Neural cell (in vitro differentiated cells): ENCODE measurements around the gene PLEKHA5. TPM values are rescaled to one million over a fixed set of nuclear protein-coding genes. Genes with fewer than 3 reads are reported as not detected.

Experiments used
- H2AFZ ChIP-seq: fragments of 200-600, 300-800 bp; sonication (generic), shearing (Covaris generic); 2 replicates; pipeline ENCODE4 v1.6.0; 2014; ENCODE audit warnings: low read depth, mild to moderate bottlenecking, antibody characterized with exemption, low read length, moderate library complexity
- H3F3A ChIP-seq: fragments of 200-600 bp; shearing (Covaris generic); 2 replicates; pipeline ENCODE4 v1.6.1; 2016; ENCODE audit warnings: mild to moderate bottlenecking, moderate library complexity, mixed read lengths, antibody characterized with exemption, low read length; ENCODE audit not compliant: insufficient read depth, poor library complexity, severe bottlenecking
- H3K27ac ChIP-seq: fragments of 200-600, 300-800 bp; sonication (generic), shearing (Covaris generic); 2 replicates; pipeline ENCODE4 v1.5.1; 2014; ENCODE audit warnings: mild to moderate bottlenecking, low read length, moderate library complexity
- H3K27me3 ChIP-seq: fragments of 300-800, 200-600 bp; sonication (generic), shearing (Covaris generic); 2 replicates; pipeline ENCODE4 v1.6.0; 2014; ENCODE audit warnings: mild to moderate bottlenecking, low read depth, low read length, moderate library complexity; ENCODE audit not compliant: insufficient read depth
- H3K36me3 ChIP-seq: fragments of 300-800, 200-600 bp; sonication (generic), shearing (Covaris generic); 2 replicates; pipeline ENCODE4 v1.5.1; 2014; ENCODE audit warnings: mild to moderate bottlenecking, antibody characterized with exemption, low read length, moderate library complexity; ENCODE audit not compliant: insufficient read depth
- H3K4me2 ChIP-seq: fragments of 300-800, 200-600 bp; sonication (generic), shearing (Covaris generic); 2 replicates; pipeline ENCODE4 v1.6.0; 2014; ENCODE audit warnings: mild to moderate bottlenecking, low read length
- H3K4me3 ChIP-seq: fragments of 300-800, 200-600 bp; sonication (generic), shearing (Covaris generic); 2 replicates; pipeline ENCODE4 v1.5.1; 2014; ENCODE audit warnings: mild to moderate bottlenecking, low read length, moderate library complexity
- H3K79me2 ChIP-seq: fragments of 200-600 bp; shearing (Covaris generic); replicated peaks from 2 replicates; pipeline ENCODE4 v1.6.0; 2014; ENCODE audit warnings: mild to moderate bottlenecking, low read length, moderate library complexity; ENCODE audit not compliant: insufficient read depth
- H3K9ac ChIP-seq: fragments of 300-800, 200-600 bp; sonication (generic), shearing (Covaris generic); 2 replicates; pipeline ENCODE4 v1.6.1; 2016; ENCODE audit warnings: mild to moderate bottlenecking, low read length, mixed read lengths
- H3K9me2 ChIP-seq: fragments of 200-600 bp; shearing (Covaris generic); 2 replicates; pipeline ENCODE4 v1.6.1; 2016; ENCODE audit warnings: mild to moderate bottlenecking, low read length, mixed read lengths; ENCODE audit not compliant: insufficient read depth
- H3K9me3 ChIP-seq: fragments of 200-600, 300-800 bp; sonication (generic), shearing (Covaris generic); 2 replicates; pipeline ENCODE4 v1.6.1; 2016; ENCODE audit warnings: mild to moderate bottlenecking, mixed run types, low read length, moderate library complexity, mixed read lengths
- H4K20me1 ChIP-seq: fragments of 200-600 bp; shearing (Covaris generic); 2 replicates; pipeline ENCODE4 v1.6.1; 2016; ENCODE audit warnings: mild to moderate bottlenecking, mixed run types; ENCODE audit not compliant: insufficient read depth
- EP300 ChIP-seq: fragments of 450-650 bp; conservative IDR thresholded peaks from 2 replicates; pipeline ENCODE4 v1.6.1; 2014; ENCODE audit warnings: antibody characterized with exemption, mild to moderate bottlenecking, moderate library complexity; ENCODE audit not compliant: poor library complexity, severe bottlenecking
- EZH2 ChIP-seq: fragments of 200-600, 300-800 bp; shearing (Covaris generic), sonication (generic); IDR thresholded peaks from 2 replicates; pipeline ENCODE4 v1.6.1; 2014; ENCODE audit warnings: antibody characterized with exemption, low read length, borderline replicate concordance, mild to moderate bottlenecking; ENCODE audit not compliant: insufficient read depth, poor library complexity, severe bottlenecking
- MXI1 ChIP-seq: fragments of 450-650 bp; conservative IDR thresholded peaks from 2 replicates; pipeline ENCODE4 v1.6.1; 2014; ENCODE audit warnings: antibody characterized with exemption, mild to moderate bottlenecking; ENCODE audit not compliant: poor library complexity, severe bottlenecking
- POLR2AphosphoS5 ChIP-seq: IDR thresholded peaks from 2 replicates; pipeline ENCODE4 v1.6.1; 2012
- RAD21 ChIP-seq: fragments of 450-650 bp; conservative IDR thresholded peaks from 2 replicates; pipeline ENCODE4 v1.6.1; 2014; ENCODE audit warnings: antibody characterized with exemption, mild to moderate bottlenecking, moderate library complexity
- SMC3 ChIP-seq: fragments of 450-650 bp; conservative IDR thresholded peaks from 2 replicates; pipeline ENCODE4 v1.6.1; 2014; ENCODE audit warnings: antibody characterized with exemption, mild to moderate bottlenecking, moderate library complexity; ENCODE audit not compliant: poor library complexity
- TAF1 ChIP-seq: IDR thresholded peaks from 2 replicates; pipeline ENCODE4 v1.6.1; 2012; ENCODE audit warnings: low read depth
- polyA plus RNA-seq: library from polyadenylated mRNA; depleted of rRNA; stranded (reverse); fragments of >200 nt; gene quantifications from 2 replicates; pipeline ENCODE4 v1.2.3, GENCODE V29; 2014
- TF ChIP-seq, protein P1 (sequence below): fragments of 450-650 bp; IDR thresholded peaks from 2 replicates; pipeline ENCODE4 v1.5.1; 2014; ENCODE audit warnings: antibody characterized with exemption, mild to moderate bottlenecking, moderate library complexity; ENCODE audit not compliant: poor library complexity, severe bottlenecking
- TF ChIP-seq, protein P2 (sequence below): IDR thresholded peaks from 2 replicates; pipeline ENCODE4 v1.6.1; 2012; ENCODE audit warnings: borderline replicate concordance

The PLEKHA5 gene
- polyA plus RNA-seq, 1 donor from 2014 or later, result 130 TPM

DNA sequence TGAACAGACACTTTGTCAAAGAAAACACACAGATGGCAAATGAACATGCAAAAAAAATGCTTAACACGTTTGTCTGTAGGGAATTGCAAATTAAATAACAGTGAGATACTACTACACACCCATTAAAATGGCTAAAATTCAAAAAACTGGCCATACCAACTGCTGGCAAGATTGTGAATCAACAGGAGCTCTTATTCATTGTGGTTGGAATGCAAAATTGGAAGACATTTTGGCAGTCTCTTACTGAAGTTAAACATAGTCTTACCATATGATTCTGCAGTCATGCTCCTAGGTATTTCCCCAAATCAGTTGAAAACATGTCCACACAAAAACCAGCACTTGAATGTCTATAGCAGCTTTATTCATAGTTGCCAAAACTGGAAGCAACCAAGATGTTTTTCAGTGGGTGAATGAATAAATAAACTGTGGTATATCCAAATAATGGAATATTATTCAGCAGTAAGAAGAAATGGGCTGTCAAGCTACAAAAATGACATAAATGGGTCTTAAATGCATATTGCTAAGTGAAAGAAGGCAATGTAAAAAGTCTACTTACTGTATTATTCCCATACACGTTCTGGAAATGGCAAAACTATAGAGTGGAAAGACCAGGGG is 91.4 kb downstream of the PLEKHA5 start:
- TF ChIP-seq EP300 (no peak), EZH2 (no peak), POLR2AphosphoS5 (no peak), SMC3 (no peak), MXI1 (no peak), RAD21 (no peak), TAF1 (no peak)
- TF ChIP-seq, protein P1, sequence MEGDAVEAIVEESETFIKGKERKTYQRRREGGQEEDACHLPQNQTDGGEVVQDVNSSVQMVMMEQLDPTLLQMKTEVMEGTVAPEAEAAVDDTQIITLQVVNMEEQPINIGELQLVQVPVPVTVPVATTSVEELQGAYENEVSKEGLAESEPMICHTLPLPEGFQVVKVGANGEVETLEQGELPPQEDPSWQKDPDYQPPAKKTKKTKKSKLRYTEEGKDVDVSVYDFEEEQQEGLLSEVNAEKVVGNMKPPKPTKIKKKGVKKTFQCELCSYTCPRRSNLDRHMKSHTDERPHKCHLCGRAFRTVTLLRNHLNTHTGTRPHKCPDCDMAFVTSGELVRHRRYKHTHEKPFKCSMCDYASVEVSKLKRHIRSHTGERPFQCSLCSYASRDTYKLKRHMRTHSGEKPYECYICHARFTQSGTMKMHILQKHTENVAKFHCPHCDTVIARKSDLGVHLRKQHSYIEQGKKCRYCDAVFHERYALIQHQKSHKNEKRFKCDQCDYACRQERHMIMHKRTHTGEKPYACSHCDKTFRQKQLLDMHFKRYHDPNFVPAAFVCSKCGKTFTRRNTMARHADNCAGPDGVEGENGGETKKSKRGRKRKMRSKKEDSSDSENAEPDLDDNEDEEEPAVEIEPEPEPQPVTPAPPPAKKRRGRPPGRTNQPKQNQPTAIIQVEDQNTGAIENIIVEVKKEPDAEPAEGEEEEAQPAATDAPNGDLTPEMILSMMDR, result no peak
- TF ChIP-seq, protein P2, sequence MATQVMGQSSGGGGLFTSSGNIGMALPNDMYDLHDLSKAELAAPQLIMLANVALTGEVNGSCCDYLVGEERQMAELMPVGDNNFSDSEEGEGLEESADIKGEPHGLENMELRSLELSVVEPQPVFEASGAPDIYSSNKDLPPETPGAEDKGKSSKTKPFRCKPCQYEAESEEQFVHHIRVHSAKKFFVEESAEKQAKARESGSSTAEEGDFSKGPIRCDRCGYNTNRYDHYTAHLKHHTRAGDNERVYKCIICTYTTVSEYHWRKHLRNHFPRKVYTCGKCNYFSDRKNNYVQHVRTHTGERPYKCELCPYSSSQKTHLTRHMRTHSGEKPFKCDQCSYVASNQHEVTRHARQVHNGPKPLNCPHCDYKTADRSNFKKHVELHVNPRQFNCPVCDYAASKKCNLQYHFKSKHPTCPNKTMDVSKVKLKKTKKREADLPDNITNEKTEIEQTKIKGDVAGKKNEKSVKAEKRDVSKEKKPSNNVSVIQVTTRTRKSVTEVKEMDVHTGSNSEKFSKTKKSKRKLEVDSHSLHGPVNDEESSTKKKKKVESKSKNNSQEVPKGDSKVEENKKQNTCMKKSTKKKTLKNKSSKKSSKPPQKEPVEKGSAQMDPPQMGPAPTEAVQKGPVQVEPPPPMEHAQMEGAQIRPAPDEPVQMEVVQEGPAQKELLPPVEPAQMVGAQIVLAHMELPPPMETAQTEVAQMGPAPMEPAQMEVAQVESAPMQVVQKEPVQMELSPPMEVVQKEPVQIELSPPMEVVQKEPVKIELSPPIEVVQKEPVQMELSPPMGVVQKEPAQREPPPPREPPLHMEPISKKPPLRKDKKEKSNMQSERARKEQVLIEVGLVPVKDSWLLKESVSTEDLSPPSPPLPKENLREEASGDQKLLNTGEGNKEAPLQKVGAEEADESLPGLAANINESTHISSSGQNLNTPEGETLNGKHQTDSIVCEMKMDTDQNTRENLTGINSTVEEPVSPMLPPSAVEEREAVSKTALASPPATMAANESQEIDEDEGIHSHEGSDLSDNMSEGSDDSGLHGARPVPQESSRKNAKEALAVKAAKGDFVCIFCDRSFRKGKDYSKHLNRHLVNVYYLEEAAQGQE, result no peak
- no peaks in the 10 kb centered on the region for H3K27me3 ChIP-seq
- no peaks in the 10 kb centered on the region for H3F3A ChIP-seq
- no peaks in the 10 kb centered on the region for H3K9me3 ChIP-seq
- H3K9me2 ChIP-seq, result no peaks in the 10 kb centered on the region
- no peak overlapping the region for H3K4me3 ChIP-seq
- H4K20me1 ChIP-seq, result no peaks in the 10 kb centered on the region
- no peaks in the 10 kb centered on the region for H3K36me3 ChIP-seq
- H2AFZ ChIP-seq, result no peak overlapping the region
- no peak overlapping the region for H3K4me2 ChIP-seq
- H3K9ac ChIP-seq, result no peak overlapping the region
- H3K79me2 ChIP-seq, result peaks cover 55% of the 10 kb centered on the region
- no peak overlapping the region for H3K27ac ChIP-seq

DNA sequence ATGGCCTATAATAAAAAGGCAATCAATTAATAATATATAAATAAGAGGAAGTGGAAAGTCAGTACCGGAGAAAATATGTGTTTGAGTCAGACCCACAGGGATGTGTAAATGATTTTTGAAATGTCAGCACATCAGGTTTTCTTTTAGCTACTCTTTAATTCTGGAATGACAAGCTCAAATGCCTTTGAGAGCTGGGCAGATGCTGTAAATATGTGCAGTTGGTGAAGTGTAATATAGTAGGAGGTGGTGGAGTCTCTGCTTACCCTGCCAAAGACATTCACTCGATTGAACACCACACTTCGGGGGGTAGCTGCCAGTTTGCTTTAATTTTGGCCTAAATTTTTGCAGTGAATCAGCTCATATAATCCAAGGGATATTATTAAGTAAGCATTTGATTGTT is 93.0 kb downstream of the PLEKHA5 start:
- H4K20me1 ChIP-seq, result no peaks in the 10 kb centered on the region
- TF ChIP-seq RAD21 (no peak), POLR2AphosphoS5 (no peak), EP300 (no peak), MXI1 (no peak), SMC3 (no peak), EZH2 (no peak), TAF1 (no peak)
- TF ChIP-seq, protein P2, result no peak
- TF ChIP-seq, protein P1, result no peak
- H3K79me2 ChIP-seq, result peaks cover 48% of the 10 kb centered on the region
- no peaks in the 10 kb centered on the region for H3K9me3 ChIP-seq
- H3K36me3 ChIP-seq, result no peaks in the 10 kb centered on the region
- no peak overlapping the region for H3K27ac ChIP-seq
- no peaks in the 10 kb centered on the region for H3K9me2 ChIP-seq
- H3K4me3 ChIP-seq, result no peak overlapping the region
- no peaks in the 10 kb centered on the region for H3F3A ChIP-seq
- H3K27me3 ChIP-seq, result no peaks in the 10 kb centered on the region
- no peak overlapping the region for H2AFZ ChIP-seq
- H3K9ac ChIP-seq, result no peak overlapping the region
- H3K4me2 ChIP-seq, result no peak overlapping the region
